ENCODE results near the gene CCDC107.

DNA sequence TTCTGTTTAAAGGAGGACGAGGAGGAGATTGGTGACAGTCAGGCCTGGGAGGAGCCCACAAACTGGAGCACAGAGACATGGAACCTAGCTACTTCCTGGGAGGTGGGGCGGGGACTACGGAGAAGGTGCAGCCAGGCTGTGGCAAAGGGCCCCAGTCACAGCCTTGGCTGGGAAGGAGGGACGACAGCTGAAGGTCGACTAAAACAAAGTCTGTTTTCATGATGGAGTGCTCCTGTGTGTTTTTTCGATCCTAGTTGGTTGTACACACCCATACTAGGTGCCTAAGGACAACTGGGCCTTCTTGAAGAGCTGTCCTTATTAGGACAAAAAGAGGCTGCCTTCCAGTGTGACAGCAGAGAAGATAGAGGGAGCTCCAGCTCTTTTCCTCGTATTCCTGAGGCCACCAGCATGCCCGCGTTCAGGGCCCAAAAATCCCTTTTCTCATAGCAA lies 2.9 kb downstream of the CCDC107 start:
- TF ChIP-seq, protein P1, sequence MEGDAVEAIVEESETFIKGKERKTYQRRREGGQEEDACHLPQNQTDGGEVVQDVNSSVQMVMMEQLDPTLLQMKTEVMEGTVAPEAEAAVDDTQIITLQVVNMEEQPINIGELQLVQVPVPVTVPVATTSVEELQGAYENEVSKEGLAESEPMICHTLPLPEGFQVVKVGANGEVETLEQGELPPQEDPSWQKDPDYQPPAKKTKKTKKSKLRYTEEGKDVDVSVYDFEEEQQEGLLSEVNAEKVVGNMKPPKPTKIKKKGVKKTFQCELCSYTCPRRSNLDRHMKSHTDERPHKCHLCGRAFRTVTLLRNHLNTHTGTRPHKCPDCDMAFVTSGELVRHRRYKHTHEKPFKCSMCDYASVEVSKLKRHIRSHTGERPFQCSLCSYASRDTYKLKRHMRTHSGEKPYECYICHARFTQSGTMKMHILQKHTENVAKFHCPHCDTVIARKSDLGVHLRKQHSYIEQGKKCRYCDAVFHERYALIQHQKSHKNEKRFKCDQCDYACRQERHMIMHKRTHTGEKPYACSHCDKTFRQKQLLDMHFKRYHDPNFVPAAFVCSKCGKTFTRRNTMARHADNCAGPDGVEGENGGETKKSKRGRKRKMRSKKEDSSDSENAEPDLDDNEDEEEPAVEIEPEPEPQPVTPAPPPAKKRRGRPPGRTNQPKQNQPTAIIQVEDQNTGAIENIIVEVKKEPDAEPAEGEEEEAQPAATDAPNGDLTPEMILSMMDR (IDR thresholded peaks at IDR 0.05; ENCODE audit: poor library complexity), result peak; percentile 47
- TF ChIP-seq EZH2phosphoT487 (IDR thresholded peaks at IDR 0.05; ENCODE audit: low read depth, severe bottlenecking, unreplicated experiment), result no peak

All from hepatocyte (in vitro differentiated cells).